HG03460 (cell line): ENCODE results near the gene ZSCAN12.
"Not testable (repeated sequence)": the region's sequence is repeated elsewhere in the genome, so short reads cannot be mapped to it uniquely, and the experiment has no call there.

Experiments used
- ATAC-seq: cut with Tn5 transposase; IDR thresholded peaks from one replicate; pipeline ENCODE4 v1.9.1; 2021; ENCODE audit not compliant: unreplicated experiment

Gene ZSCAN12

DNA sequence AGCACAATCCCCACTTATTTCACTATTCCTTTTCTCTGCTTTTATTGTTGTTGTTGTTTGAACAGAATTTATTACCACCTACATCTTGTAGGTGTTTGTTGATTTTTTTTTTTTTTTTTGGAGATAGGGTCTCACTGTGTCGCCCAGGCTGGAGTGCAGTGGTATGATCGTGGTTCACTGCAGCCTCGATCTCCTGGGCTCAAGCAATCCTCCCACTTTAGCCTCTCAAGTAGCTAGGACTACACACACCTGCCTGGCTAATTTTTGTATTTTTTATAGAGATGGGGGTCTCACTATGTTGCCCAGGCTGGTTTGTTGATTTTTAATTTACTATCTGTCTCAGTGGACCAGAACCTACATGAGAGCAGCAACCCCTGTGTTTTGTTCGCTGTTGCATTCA lies 3.6 kb downstream of the ZSCAN12 start:
- no peak for ATAC-seq

DNA sequence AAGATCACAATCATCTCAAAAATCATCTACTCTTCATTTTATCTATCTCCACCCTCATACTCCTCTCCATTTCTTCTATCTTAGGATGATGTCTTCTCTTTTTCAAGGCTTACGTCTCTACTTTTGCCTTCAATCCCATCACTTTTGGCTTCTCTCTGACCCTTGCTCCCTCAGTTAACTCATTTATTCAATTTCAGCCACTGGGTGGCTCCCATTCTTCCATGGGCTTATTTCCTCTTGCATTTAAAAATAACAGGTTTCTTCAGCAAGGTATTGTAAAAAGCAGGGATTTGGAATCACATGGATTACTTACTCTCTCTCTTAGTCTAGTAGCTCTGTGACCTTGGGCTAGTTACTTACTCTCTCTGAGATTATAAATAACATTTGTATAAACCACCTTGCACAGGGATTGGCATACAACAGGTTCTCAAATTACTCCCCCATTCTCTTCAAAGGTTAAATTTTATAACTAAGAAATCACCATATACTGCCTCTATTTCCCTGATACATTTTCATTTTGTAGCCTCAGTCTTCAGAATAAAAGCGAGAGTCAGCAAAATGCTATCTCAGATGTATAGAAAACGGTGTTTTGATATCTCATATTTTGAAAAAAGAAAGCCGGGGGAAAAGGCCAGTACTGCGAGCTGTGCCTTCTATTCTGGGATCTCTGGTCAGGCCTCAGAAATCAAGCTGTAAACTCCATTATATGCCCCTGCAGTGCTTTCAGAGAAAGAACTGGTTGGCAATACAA lies 5.5 kb downstream of the ZSCAN12 start:
- no peak for ATAC-seq

- ATAC-seq = no peak
Measured at GRCh38 chr6:28390688-28391087, 8.9 kb downstream of the ZSCAN12 start.

GRCh38 chr6:28384143-28384533 lies 15.4 kb downstream of the ZSCAN12 start:
- ATAC-seq = no peak

GRCh38 chr6:28383235-28384142 lies 16.1 kb downstream of the ZSCAN12 start:
- ATAC-seq = peak; percentile 91

- no peak for ATAC-seq
Measured at GRCh38 chr6:28380381-28380780, 19.2 kb downstream of the ZSCAN12 start.

DNA sequence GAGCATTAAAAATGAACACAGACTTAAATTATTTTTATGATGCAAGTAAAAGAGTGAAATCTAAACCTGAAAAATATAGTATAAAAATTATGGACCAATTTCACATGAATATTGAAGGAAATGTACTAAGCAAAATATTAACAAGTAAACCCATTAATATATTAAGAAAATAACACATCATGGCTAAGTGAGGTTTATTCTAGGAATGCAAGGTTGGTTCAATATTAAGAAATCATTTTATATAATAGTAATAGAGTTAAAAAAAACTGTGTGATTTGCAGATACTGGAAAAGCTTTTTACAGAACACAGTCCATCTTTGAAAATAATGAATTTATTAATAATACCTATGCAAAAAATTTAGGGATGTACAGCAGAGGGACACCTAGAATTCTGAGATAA lies 20.9 kb downstream of the ZSCAN12 start:
- no peak for ATAC-seq

DNA sequence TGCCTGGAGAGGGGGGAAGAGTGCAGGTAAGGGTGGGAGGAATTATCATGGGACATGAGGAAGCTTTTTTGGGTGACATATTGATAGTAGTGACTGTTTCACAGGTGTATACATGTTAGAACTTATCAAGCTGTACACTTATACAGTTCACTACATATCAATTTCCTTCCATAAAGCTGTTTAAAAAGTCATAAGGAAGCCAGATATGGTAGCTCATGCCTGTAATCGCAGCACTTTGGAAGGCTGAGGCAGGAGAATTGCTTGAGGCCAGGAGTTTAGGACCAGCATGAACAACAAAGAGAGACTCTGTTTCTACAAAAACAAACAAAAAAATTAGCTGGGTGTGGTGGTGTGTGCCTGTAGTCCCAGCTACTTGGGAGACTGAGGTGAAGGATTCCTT lies 21.7 kb downstream of the ZSCAN12 start:
- ATAC-seq = no peak

- no peak for ATAC-seq
Measured at GRCh38 chr6:28373925-28374324, 25.6 kb downstream of the ZSCAN12 start.

- ATAC-seq = no peak
Measured at GRCh38 chr6:28371706-28372451, 27.7 kb downstream of the ZSCAN12 start.

DNA sequence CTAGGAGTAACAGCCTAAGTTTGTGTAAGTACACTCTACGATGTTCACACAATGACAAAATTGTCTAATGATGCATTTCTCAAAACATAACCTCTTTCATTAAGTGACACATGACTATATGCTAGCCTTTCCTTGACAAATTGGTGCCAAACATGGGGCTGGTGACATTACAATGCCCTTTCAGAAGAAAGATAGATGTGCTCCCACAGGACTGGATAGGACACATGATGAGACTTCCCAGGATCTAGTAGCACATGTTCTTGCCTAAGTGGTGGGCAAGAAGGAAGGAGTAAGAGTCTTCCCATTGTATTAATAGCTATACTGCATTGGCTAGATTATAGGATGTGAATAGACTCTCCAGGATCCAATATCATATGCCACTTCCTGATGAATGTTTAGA lies 28.3 kb downstream of the ZSCAN12 start:
- ATAC-seq = no peak

GRCh38 chr6:28370440-28370839 lies 29.1 kb downstream of the ZSCAN12 start:
- ATAC-seq = no peak

DNA sequence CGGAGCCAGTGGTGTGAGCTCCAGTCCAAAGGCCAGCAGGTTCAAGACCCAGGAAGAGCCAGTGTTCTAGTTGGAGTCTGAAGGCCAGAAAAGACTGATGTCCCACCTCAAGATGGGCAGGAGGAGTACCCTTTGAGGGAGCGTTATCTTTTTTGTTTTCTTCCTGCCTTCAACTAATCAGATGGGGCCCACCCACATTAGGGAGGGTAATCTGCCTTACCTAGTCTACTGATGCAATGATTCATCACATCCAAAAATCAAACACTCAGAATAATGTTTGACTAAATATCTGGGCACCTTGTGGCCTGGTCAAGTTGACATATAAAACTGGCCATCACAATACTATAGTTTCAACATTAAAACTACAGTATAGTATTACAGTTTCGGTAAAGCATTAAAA lies 30.1 kb downstream of the ZSCAN12 start:
- no peak for ATAC-seq

DNA sequence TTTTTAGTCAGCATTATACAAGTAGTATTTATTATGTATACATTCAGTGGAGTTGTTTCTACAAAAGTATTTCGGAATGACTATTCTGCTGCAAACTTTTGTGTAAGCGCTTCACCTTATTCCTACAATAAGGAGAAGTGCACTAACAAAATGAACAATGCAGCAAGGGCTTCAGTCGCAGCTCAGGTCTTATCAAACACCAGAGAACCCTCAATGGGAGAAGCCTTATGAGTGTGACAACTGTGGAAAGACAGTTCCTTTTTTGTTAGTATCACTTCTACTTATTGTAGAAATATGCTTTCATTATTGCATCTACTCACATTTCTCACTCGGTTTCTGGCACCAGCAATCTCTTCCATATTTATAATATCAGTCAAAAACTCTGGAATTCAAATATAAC lies 31.0 kb downstream of the ZSCAN12 start:
- no peak for ATAC-seq

- ATAC-seq = not testable (repeated sequence)
Measured at GRCh38 chr6:28365590-28365989, 34.0 kb downstream of the ZSCAN12 start.

- no peak for ATAC-seq
Measured at GRCh38 chr6:28360961-28361360, 38.6 kb downstream of the ZSCAN12 start.

GRCh38 chr6:28359562-28359961 lies 40.0 kb downstream of the ZSCAN12 start:
- ATAC-seq = not testable (repeated sequence)

DNA sequence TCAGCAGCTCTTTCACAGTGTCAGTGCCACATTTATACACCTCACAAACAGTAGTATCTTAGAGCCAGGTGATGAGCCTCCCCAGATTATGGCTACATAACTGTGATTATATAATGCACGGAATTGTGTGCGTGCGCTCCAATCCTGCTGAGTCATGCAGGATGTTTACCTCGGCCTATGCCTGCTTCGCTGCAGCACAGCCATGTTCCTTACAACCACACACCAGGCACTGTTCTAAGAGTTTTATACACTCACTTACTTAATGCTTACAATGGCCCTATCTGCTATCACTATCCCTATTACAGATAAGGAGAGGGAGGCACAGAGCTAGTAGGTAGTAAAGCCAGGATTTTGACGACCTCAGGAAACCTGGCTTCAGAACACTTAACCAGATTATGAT lies 42.5 kb downstream of the ZSCAN12 start:
- ATAC-seq = no peak

GRCh38 chr6:28356666-28357020 lies 42.9 kb downstream of the ZSCAN12 start:
- ATAC-seq = no peak

DNA sequence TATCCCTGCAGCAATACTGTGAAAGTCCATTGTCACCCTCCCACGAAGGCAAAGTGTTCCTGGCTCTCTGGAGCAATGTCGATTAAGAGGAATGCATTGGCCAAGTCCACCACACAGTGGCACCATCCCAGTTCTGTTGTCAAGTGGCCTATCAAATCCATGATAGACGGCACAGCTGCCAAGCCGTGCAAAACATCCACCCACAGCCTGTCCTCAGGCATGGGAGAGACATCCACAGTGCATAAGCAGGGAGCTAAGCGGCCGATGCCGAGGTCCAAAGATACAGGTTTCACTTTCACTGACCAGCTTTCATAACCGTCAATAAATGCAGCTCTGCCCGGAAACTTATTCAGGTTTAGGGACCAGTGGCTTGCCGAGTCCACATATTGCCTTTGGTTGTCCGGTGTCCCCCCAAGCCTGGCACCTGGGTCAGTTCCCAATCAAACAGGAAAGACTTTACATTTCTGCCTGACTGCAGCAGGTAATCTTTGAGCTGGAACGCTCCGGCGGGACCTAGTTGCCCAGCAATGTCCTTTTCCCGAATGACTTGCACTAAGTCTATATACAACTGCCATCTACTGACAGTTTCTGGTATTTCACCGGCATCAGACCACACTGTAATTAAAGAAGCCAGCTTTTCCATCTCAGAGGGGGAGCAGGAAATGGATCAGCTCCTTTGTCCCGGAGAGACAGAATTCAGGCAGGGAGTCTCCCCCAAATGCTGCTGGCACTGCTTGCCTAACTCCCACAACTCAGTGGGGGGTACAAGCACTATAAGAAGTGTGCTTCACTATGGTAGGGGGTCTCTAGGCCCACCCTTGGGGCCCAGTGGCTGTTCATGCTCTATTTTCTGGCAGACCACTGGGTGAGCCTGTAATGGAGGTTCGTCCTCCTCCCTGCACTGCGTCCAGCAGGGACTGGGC lies 43.5 kb downstream of the ZSCAN12 start:
- ATAC-seq = peak; percentile 57
